Epidermal melanocyte (primary cell): ENCODE results near the gene CAPN3.
A peak's percentile ranks its signal among the peaks of the same experiment; 100 is the strongest.

Source experiments
- DNase-seq: peaks from one replicate; pipeline ENCODE4 v3.0.0; 2011; ENCODE audit warnings: low spot score; ENCODE audit not compliant: insufficient read length

The CAPN3 gene

GRCh38 chr15:42449770-42450424, 90.6 kb downstream of the CAPN3 start:
- DNase-seq, result no peak

DNA sequence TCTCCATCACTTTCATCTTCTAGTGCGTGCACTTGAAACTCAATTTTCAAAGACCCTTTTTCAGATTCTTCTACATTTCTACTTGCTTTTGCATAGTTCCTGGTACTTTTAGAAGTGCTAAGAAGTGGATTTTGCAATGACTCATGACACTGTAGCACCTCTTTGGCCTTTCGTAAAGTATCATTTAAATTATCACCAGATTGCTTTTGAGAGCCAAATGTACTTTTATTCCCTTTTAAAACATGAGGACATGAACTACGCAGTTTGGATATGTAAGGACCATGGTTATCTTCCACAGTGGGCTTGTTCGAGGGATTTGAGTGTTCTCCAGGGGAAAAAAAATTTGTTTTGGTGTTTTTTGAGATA, 91.1 kb downstream of the CAPN3 start:
- no peak for DNase-seq

DNA sequence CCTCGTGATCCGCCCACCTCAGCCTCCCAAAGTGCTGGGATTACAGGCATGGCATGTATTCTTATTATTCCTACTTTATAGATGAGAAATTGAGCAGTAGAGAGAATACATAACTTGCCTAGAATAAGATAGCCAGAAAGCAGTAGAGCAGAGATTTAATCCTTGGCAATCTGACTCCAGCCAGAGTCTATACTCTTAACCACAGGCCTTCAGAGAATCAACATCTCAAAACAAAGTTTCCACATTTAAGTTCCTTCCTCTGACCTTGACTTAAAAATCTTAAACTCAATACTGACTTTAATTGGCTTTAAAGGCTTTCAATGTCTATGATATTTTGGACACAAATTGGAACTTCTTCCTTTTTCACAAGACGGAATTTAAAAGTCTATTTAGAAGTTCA, 94.5 kb downstream of the CAPN3 start:
- DNase-seq, result no peak

DNA sequence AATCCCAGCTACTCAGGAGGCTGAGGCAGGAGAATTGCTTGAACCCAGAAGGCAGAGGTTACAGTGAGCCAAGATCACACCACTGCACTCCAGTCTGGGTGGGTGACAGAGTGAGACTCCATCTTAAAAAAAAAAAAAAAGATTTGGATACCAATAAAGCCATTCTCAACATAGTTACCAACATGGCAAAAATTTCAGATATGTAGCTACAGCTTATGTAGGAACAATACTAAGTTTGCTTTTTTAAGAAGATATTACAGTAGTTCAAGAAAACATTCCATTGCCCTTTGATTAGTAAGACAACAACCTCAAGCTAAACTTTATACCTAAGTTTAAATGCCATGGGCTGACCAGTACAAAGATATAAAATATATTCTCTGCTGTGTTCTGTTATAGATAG, 97.2 kb downstream of the CAPN3 start:
- DNase-seq, result no peak

DNA sequence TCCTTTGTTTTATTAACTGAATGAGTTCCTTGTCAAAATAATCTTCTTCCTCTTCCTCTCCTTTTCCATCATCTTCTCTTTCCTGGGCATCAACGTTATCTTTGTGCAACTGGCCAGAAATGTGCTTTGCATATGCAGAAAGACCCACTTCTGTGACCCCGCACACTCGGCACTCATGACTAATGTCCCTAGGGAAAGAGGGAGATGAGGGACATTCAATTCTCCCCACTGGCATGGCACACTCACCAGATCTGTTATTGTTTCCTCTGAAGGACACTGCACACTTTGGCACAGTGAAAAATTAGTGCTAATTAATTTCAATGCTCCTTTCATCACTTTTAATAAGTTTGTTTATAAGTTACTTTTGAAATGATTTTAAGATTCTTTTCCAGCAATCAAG, 97.7 kb downstream of the CAPN3 start:
- DNase-seq, result no peak

GRCh38 chr15:42457445-42458442, 98.4 kb downstream of the CAPN3 start:
- peak; percentile 83 for DNase-seq

DNA sequence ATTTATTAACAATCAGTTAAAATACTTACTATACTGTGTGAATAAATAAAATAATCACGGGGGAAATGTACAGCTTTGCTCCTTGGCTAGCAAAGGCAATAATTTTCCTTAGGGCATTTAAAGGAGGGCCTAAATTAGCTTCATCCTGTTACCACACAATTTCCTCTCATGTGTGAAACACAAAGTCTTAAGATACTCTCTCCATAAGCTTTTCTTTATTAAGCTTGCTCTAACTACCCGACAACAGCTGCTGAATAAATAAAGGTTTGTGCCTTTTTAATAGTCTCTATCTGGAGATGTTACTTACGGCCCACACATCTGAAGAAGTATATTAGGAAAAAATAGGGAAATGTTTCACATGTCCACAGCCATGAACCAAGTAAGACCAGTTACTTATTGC, 102.0 kb downstream of the CAPN3 start:
- DNase-seq, result no peak
